Astrocyte (in vitro differentiated cells and primary cell): ENCODE measurements around the gene FAM131A.

Source experiments
- CTCF ChIP-seq: IDR thresholded peaks from 2 replicates; pipeline ENCODE4 v1.5.1; 2011; ENCODE audit warnings: low read depth, mild to moderate bottlenecking, inconsistent platforms, low read length, moderate library complexity; ENCODE audit not compliant: insufficient read depth
- EZH2 ChIP-seq: IDR thresholded peaks from 2 replicates; pipeline ENCODE4 v1.6.1; 2012; ENCODE audit warnings: mild to moderate bottlenecking, low read length, inconsistent platforms; ENCODE audit not compliant: insufficient read depth

- TF ChIP-seq CTCF = no peak
- no peak for TF ChIP-seq EZH2
These were observed 41.6 kb upstream of the FAM131A start for GRCh38 chr3:184295771-184296170.
